Vagina (tissue), 2 donors: ENCODE data around the gene ZNF540.

Experiments
- CTCF ChIP-seq, 3 experiments: fragments of 450-650 bp in 2 of 3; fragments of 200-600 bp in 1 of 3; sonication (generic) in 1 of 3; IDR thresholded peaks; one replicate each; pipeline ENCODE4 v1.5.1; 2017 to 2019; ENCODE audit warnings: antibody characterized with exemption in 3 of 3, mild to moderate bottlenecking in 2 of 3, moderate library complexity in 2 of 3
- POLR2AphosphoS5 ChIP-seq, 2 donors: sonication (generic); formaldehyde crosslinking; IDR thresholded peaks; one replicate each; pipeline ENCODE4 v1.9.0; 2017; ENCODE audit warnings: antibody characterized with exemption in 2 of 2, mild to moderate bottlenecking in 2 of 2, low read depth in 1 of 2; ENCODE audit not compliant: insufficient read depth in 1 of 2

GRCh38 chr19:37593996-37594303 is 726 bp upstream of the ZNF540 start:
- TF ChIP-seq CTCF (IDR thresholded peaks at IDR 0.05), result no peak
- no peak for TF ChIP-seq POLR2AphosphoS5 (IDR thresholded peaks at IDR 0.05; ENCODE audit: insufficient read depth in 1 of 2, low read depth in 1 of 2)
